Colon (tissue), 2 donors: ENCODE results near the gene PALD1.

Experiments used
- FAIRE-seq: peaks from 2 replicates; lab custom pipeline; 2012; peaks lifted over from hg19 to GRCh38; lab: Jason Lieb, UNC
- donor health status: control.
- donor health status: control.

The PALD1 gene

GRCh38 chr10:70558295-70558694 is 79.7 kb downstream of the PALD1 start:
- no peak for FAIRE-seq

- FAIRE-seq = no peak
These were observed 80.6 kb downstream of the PALD1 start for GRCh38 chr10:70558871-70559810.

GRCh38 chr10:70559861-70560260 is 81.3 kb downstream of the PALD1 start:
- FAIRE-seq = no peak

- FAIRE-seq = no peak
These were observed 82.0 kb downstream of the PALD1 start for GRCh38 chr10:70560511-70560941.

GRCh38 chr10:70561070-70561469 is 82.5 kb downstream of the PALD1 start:
- no peak for FAIRE-seq

GRCh38 chr10:70561558-70561957 is 83.0 kb downstream of the PALD1 start:
- FAIRE-seq = no peak

- FAIRE-seq = no peak
These were observed 83.6 kb downstream of the PALD1 start for GRCh38 chr10:70562036-70562755.

- FAIRE-seq = no peak
These were observed 84.7 kb downstream of the PALD1 start for GRCh38 chr10:70563230-70563629.

GRCh38 chr10:70564113-70564725 is 85.7 kb downstream of the PALD1 start:
- no peak for FAIRE-seq

- FAIRE-seq = no peak
These were observed 86.4 kb downstream of the PALD1 start for GRCh38 chr10:70564901-70565351.

GRCh38 chr10:70565556-70566514 is 87.3 kb downstream of the PALD1 start:
- no peak for FAIRE-seq

- FAIRE-seq = no peak
These were observed 88.1 kb downstream of the PALD1 start for GRCh38 chr10:70566515-70567290.

- FAIRE-seq = no peak
These were observed 89.0 kb downstream of the PALD1 start for GRCh38 chr10:70567603-70568002.

GRCh38 chr10:70568113-70568512 is 89.5 kb downstream of the PALD1 start:
- no peak for FAIRE-seq

- FAIRE-seq = no peak
These were observed 90.4 kb downstream of the PALD1 start for GRCh38 chr10:70568781-70569495.

- no peak for FAIRE-seq
These were observed 92.7 kb downstream of the PALD1 start for GRCh38 chr10:70571236-70571635.

GRCh38 chr10:70571636-70572439 is 93.3 kb downstream of the PALD1 start:
- no peak for FAIRE-seq

- FAIRE-seq = no peak
These were observed 95.3 kb downstream of the PALD1 start for GRCh38 chr10:70573599-70574506.
